ENCODE data around the gene SLC44A3.

SLC44A3 gene

DNA sequence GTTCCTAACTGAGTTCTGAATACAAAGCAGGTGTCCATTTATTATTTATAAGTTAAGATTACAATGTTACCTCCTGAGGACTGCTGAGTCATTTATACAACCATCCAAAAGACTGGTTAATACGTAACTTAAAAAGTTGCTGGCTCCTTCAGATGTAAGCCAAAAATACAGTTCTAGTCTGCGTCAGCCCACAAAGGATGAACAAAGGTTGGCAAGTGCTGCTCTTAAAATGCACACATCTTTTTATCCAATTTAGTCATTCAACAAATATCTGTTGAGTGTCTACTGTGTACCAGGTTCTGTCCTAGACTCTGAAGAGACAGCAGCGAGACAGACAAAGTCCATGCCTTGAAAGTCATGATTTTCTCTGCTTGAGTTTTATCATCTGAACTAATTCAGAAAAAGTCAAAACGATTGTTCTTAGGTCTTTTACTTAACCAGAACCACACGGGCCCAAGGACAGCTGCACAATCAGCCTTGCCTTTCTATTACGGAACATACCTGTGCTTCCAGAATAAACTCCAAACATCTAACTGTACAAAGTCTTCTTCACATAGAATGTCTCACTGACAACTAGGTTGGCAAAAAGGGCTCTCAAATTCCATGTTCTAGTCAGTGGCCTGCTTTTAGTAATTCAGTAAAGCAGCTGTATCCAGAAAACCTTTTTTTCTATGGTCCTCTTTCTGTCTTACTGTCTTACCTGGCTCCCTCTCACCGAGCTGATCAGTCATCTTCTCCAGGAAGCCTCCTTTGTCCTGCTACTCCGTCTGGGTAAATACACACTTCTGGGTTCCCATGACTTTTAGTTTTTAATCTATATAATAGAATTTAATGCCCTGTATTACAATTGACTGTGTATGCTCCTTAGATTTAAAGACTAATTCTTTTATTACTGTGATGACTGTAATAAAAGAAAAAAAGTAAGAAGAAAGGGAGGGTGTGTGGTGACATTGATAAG is 122.3 kb downstream of the SLC44A3 start:
- DNase-seq: no peak
